Stimulated activated CD8-positive, alpha-beta memory T cell treated with anti-CD3 and anti-CD28 coated beads, Interleukin-15, amount 100 ng/mL, for 4 hours (primary cell): ENCODE results near the gene RUNX2.
"Not testable (repeated sequence)": the region's sequence is repeated elsewhere in the genome, so short reads cannot be mapped to it uniquely, and the experiment has no call there.

ENCODE experiments used
- DNase-seq, 2 donors: peaks; one replicate each; pipeline ENCODE4 v3.0.0-alpha.2; 2020; ENCODE audit warnings: low read depth in 2 of 2

The RUNX2 gene

GRCh38 chr6:45647341-45648261 lies 319.5 kb downstream of the RUNX2 start:
- no peak for DNase-seq

- DNase-seq: no peak
Measured at GRCh38 chr6:45648262-45648620, 320.1 kb downstream of the RUNX2 start.

GRCh38 chr6:45650524-45651135 lies 322.5 kb downstream of the RUNX2 start:
- no peak for DNase-seq

GRCh38 chr6:45651301-45651700 lies 323.2 kb downstream of the RUNX2 start:
- DNase-seq: no peak

- no peak for DNase-seq
Measured at GRCh38 chr6:45652416-45652815, 324.3 kb downstream of the RUNX2 start.

- DNase-seq: no peak
Measured at GRCh38 chr6:45653117-45653883, 325.2 kb downstream of the RUNX2 start.

GRCh38 chr6:45654673-45655072 lies 326.5 kb downstream of the RUNX2 start:
- no peak for DNase-seq

- no peak for DNase-seq
Measured at GRCh38 chr6:45655745-45656476, 327.8 kb downstream of the RUNX2 start.

- no peak for DNase-seq
Measured at GRCh38 chr6:45657226-45657625, 329.1 kb downstream of the RUNX2 start.

GRCh38 chr6:45658400-45658799 lies 330.3 kb downstream of the RUNX2 start:
- DNase-seq: no peak

GRCh38 chr6:45658958-45659357 lies 330.8 kb downstream of the RUNX2 start:
- DNase-seq: no peak

- DNase-seq: no peak
Measured at GRCh38 chr6:45661661-45662060, 333.5 kb downstream of the RUNX2 start.

GRCh38 chr6:45663251-45664221 lies 335.4 kb downstream of the RUNX2 start:
- no peak for DNase-seq

GRCh38 chr6:45664707-45665106 lies 336.6 kb downstream of the RUNX2 start:
- no peak for DNase-seq

GRCh38 chr6:45665859-45666258 lies 337.7 kb downstream of the RUNX2 start:
- DNase-seq: no peak

GRCh38 chr6:45666846-45667245 lies 338.7 kb downstream of the RUNX2 start:
- DNase-seq: no peak

GRCh38 chr6:45667300-45667699 lies 339.2 kb downstream of the RUNX2 start:
- no peak for DNase-seq

GRCh38 chr6:45667766-45668165 lies 339.6 kb downstream of the RUNX2 start:
- DNase-seq: no peak

GRCh38 chr6:45668705-45669104 lies 340.6 kb downstream of the RUNX2 start:
- no peak for DNase-seq

GRCh38 chr6:45673167-45673566 lies 345.0 kb downstream of the RUNX2 start:
- DNase-seq: not testable (repeated sequence)

GRCh38 chr6:45675166-45675565 lies 347.0 kb downstream of the RUNX2 start:
- DNase-seq: not testable (repeated sequence)
